ENCODE measurements around the gene KRTAP5-6. TPM values are rescaled to one million over a fixed set of nuclear protein-coding genes. Genes with fewer than 3 reads are reported as not detected.

KRTAP5-6 gene
- polyA plus RNA-seq, 1 donor, result 0.71 TPM

GRCh38 chr11:1746956-1747752 lies 50.2 kb downstream of the KRTAP5-6 start:
- DNase-seq (ENCODE audit: low read depth), result no peak

Other genes starting within 250 kb of the KRTAP5-6 start
- gene MOB2, start 210.4 kb upstream of the KRTAP5-6 start, polyA plus RNA-seq (ENCODE audit: insufficient read length), result 22.7 TPM
- gene DUSP8, start 124.9 kb upstream of the KRTAP5-6 start, polyA plus RNA-seq (ENCODE audit: insufficient read length), result 37.3 TPM
- 2.5 TPM for gene KRTAP5-1, start 111.9 kb upstream of the KRTAP5-6 start, polyA plus RNA-seq (ENCODE audit: insufficient read length)
- 0.38 TPM for gene KRTAP5-2, start 98.9 kb upstream of the KRTAP5-6 start, polyA plus RNA-seq (ENCODE audit: insufficient read length)
- gene KRTAP5-3, start 88.7 kb upstream of the KRTAP5-6 start, polyA plus RNA-seq (ENCODE audit: insufficient read length), result not detected
- not detected for gene KRTAP5-4, start 75.1 kb upstream of the KRTAP5-6 start, polyA plus RNA-seq (ENCODE audit: insufficient read length)
- not detected for gene KRTAP5-5, start 67.4 kb upstream of the KRTAP5-6 start, polyA plus RNA-seq (ENCODE audit: insufficient read length)
- 0.81 TPM for gene IFITM10, start 53.4 kb downstream of the KRTAP5-6 start, polyA plus RNA-seq (ENCODE audit: insufficient read length)
- gene CTSD, start 66.7 kb downstream of the KRTAP5-6 start, polyA plus RNA-seq (ENCODE audit: insufficient read length), result 80.6 TPM
- 0.54 TPM for gene SYT8, start 137.8 kb downstream of the KRTAP5-6 start, polyA plus RNA-seq (ENCODE audit: insufficient read length)
- gene TNNI2, start 141.8 kb downstream of the KRTAP5-6 start, polyA plus RNA-seq (ENCODE audit: insufficient read length), result 3,886 TPM
- gene LSP1, start 155.9 kb downstream of the KRTAP5-6 start, polyA plus RNA-seq (ENCODE audit: insufficient read length), result 54.4 TPM
- 6.3 TPM for gene PRR33, start 194.7 kb downstream of the KRTAP5-6 start, polyA plus RNA-seq (ENCODE audit: insufficient read length)
- 9,432 TPM for gene TNNT3, start 222.5 kb downstream of the KRTAP5-6 start, polyA plus RNA-seq (ENCODE audit: insufficient read length)

Data from forelimb muscle (tissue), 1 donor.